DND-41 (cell line): Measurements from ENCODE around the gene SOCS1.

Experiments used
- CTCF ChIP-seq: IDR thresholded peaks from 2 replicates; pipeline ENCODE4 v1.5.1; 2012; ENCODE audit warnings: borderline replicate concordance, low read length, moderate library complexity, mild to moderate bottlenecking; ENCODE audit not compliant: poor library complexity, severe bottlenecking; ENCODE audit errors: extremely low read depth
- EZH2 ChIP-seq: IDR thresholded peaks from 3 replicates; pipeline ENCODE4 v1.6.1; 2012; ENCODE audit warnings: borderline replicate concordance, low read depth, mild to moderate bottlenecking, moderate library complexity, low read length, inconsistent platforms; ENCODE audit not compliant: severe bottlenecking

GRCh38 chr16:11280616-11281522 lies 24.9 kb upstream of the SOCS1 start, which contains the start of gene PRM1:
- TF ChIP-seq CTCF (no peak), EZH2 (no peak)
